ENCODE measurements around the gene TOX3. TPM values are rescaled to one million over a fixed set of nuclear protein-coding genes. Genes with fewer than 3 reads are reported as not detected.

Gene TOX3
- total and polyA plus RNA-seq, 2 of the 13 experiments (the other 11 are each of a cell fraction or from before 2014, with no cell fraction given): 14.5 to 98.6 TPM

GRCh38 chr16:52488837-52489289 lies 58.1 kb downstream of the TOX3 start (continued):
- TF ChIP-seq GMEB1 (CRISPR knock-in tag; IDR thresholded peaks at IDR 0.05; ENCODE audit: borderline replicate concordance) (no peak), NFRKB (IDR thresholded peaks at IDR 0.05) (no peak), KDM3A (CRISPR knock-in tag; IDR thresholded peaks at IDR 0.05; ENCODE audit: low read depth) (0 out of 2 replicates have a peak, but pooled peaks have one; percentile 22), POLR2AphosphoS5 (IDR thresholded peaks at IDR 0.05; ENCODE audit: low read depth, low read length) (0 out of 2 replicates have a peak, but pooled peaks have one; percentile 17), ZSCAN29 (CRISPR knock-in tag; conservative IDR thresholded peaks at IDR 0.05) (no peak), ZSCAN20 (CRISPR knock-in tag; IDR thresholded peaks at IDR 0.05; ENCODE audit: borderline replicate concordance) (no peak), ELF1 (CRISPR knock-in tag; IDR thresholded peaks at IDR 0.05) (peak; percentile 21; the same call in 1 of the 2 replicates), GATAD1 (CRISPR knock-in tag; IDR thresholded peaks at IDR 0.05) (peak; percentile 72), ZBTB1 (CRISPR knock-in tag; IDR thresholded peaks at IDR 0.05; ENCODE audit: borderline replicate concordance) (no peak), CREB1 (IDR thresholded peaks at IDR 0.05) (no peak), CREB1 (CRISPR knock-in tag; IDR thresholded peaks at IDR 0.05) (peak; percentile 63; the same call in 1 of the 2 replicates), TAF15 (IDR thresholded peaks at IDR 0.05; ENCODE audit: low read depth, low read length, poor library complexity, severe bottlenecking) (no peak), KMT2B (CRISPR knock-in tag; IDR thresholded peaks at IDR 0.05) (no peak), ZNF790 (CRISPR knock-in tag; IDR thresholded peaks at IDR 0.05; ENCODE audit: borderline replicate concordance) (no peak), ZFP82 (CRISPR knock-in tag; IDR thresholded peaks at IDR 0.05; ENCODE audit: borderline replicate concordance) (no peak), ZNF644 (CRISPR knock-in tag; IDR thresholded peaks at IDR 0.05; ENCODE audit: low read depth) (peak; percentile 100), MTA1 (CRISPR knock-in tag; IDR thresholded peaks at IDR 0.05; ENCODE audit: borderline replicate concordance) (no peak), KLF6 (CRISPR knock-in tag; IDR thresholded peaks at IDR 0.05) (peak; percentile 56; the same call in 1 of the 2 replicates), HDAC2 (CRISPR knock-in tag; IDR thresholded peaks at IDR 0.05) (peak; percentile 97), GTF3A (CRISPR knock-in tag; conservative IDR thresholded peaks at IDR 0.05) (no peak), ZNF232 (CRISPR knock-in tag; IDR thresholded peaks at IDR 0.05; ENCODE audit: borderline replicate concordance) (peak; percentile 28; the same call in 1 of the 2 replicates), GABPB1 (CRISPR knock-in tag; IDR thresholded peaks at IDR 0.05) (no peak), FOXK2 (IDR thresholded peaks at IDR 0.05) (peak; percentile 54; the same call in 1 of the 2 replicates), USF2 (IDR thresholded peaks at IDR 0.05; ENCODE audit: low read depth, low read length) (no peak), USF2 (CRISPR knock-in tag; IDR thresholded peaks at IDR 0.05; ENCODE audit: borderline replicate concordance) (no peak), ZNF597 (CRISPR knock-in tag; IDR thresholded peaks at IDR 0.05) (0 out of 2 replicates have a peak, but pooled peaks have one; percentile 56)
- TF ChIP-seq, protein P1, sequence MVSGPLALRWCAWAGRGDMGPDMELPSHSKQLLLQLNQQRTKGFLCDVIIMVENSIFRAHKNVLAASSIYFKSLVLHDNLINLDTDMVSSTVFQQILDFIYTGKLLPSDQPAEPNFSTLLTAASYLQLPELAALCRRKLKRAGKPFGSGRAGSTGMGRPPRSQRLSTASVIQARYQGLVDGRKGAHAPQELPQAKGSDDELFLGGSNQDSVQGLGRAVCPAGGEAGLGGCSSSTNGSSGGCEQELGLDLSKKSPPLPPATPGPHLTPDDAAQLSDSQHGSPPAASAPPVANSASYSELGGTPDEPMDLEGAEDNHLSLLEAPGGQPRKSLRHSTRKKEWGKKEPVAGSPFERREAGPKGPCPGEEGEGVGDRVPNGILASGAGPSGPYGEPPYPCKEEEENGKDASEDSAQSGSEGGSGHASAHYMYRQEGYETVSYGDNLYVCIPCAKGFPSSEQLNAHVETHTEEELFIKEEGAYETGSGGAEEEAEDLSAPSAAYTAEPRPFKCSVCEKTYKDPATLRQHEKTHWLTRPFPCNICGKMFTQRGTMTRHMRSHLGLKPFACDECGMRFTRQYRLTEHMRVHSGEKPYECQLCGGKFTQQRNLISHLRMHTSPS (CRISPR knock-in tag; IDR thresholded peaks at IDR 0.05; ENCODE audit: low read depth): peak; percentile 86; the same call in 1 of the 2 replicates
